Activated T-helper 17 cell treated with anti-CD3 and anti-CD28 coated beads, Interleukin-2, amount 50 U/mL, for 72 hours (primary cell): ENCODE data around the gene MYL2. TPM values are rescaled to one million over a fixed set of nuclear protein-coding genes. Genes with fewer than 3 reads are reported as not detected.
"Not testable (repeated sequence)": the region's sequence is repeated elsewhere in the genome, so short reads cannot be mapped to it uniquely, and the experiment has no call there.

Experiments used
- ATAC-seq: fragments of 150-1000 bp; cut with Tn5 transposase; replicated peaks from 2 replicates; pipeline ENCODE4 v1.10.0; 2021; ENCODE audit warnings: mild to moderate bottlenecking, moderate library complexity
- H3K27ac Mint-ChIP-seq: one replicate; pipeline ENCODE4 v1.8.0; 2022; ENCODE audit warnings: mixed read lengths
- H3K27me3 Mint-ChIP-seq: one replicate; pipeline ENCODE4 v1.8.0; 2022; ENCODE audit warnings: mixed read lengths
- H3K36me3 Mint-ChIP-seq: one replicate; pipeline ENCODE4 v1.8.0; 2022; ENCODE audit warnings: low read depth, mild to moderate bottlenecking, mixed read lengths
- H3K4me1 Mint-ChIP-seq: one replicate; pipeline ENCODE4 v1.8.0; 2022; ENCODE audit warnings: mixed read lengths
- H3K4me3 Mint-ChIP-seq: one replicate; pipeline ENCODE4 v1.8.0; 2022; ENCODE audit warnings: mild to moderate bottlenecking, mixed read lengths
- H3K9me3 Mint-ChIP-seq: one replicate; pipeline ENCODE4 v1.8.0; 2022; ENCODE audit warnings: mixed read lengths
- total RNA-seq, 2 donors: library from RNA; stranded (reverse); gene quantifications; one replicate each; pipeline ENCODE4 v1.2.3, GENCODE V29; 2022

MYL2 gene, protein sequence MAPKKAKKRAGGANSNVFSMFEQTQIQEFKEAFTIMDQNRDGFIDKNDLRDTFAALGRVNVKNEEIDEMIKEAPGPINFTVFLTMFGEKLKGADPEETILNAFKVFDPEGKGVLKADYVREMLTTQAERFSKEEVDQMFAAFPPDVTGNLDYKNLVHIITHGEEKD
- total RNA-seq: not detected

DNA sequence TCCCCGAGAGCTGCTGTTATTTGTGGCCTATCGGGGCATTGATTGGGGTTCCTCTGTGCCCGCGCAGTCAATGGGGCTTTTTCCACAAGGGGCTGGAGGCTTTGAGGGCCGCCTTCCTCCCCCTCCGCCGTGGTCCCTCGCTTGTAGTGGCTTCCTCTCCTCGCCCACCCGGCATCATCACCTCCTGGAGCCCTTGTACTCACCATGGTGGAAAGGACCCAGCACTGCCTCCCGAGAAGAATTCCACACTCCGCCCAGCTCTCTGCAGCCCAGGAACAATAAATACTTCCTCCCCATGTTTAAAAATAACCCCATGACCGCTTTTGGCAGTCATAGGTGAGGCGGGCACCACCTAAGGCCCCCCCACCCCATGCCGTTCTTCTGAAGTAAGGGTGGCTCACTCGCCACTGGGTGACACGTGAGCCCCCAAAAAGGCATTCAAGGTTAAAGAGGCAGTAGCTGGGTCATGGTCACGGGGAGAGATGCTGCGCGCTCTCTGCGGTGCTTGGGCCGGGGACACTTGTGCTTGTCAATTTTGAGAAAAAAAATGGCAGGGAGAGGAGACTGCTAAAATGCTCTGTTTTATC, at the start of gene MYL2:
MYL2 (minus strand) TSS at position 256 of the 587 bp plus-strand sequence; CDS start at position 206, 50 bp downstream.
- Mint-ChIP-seq H3K4me3 (no peak within 1 kb of the TSS), H3K27ac (no peak within 1 kb of the TSS), H3K9me3 (no peaks in the 10 kb centered on the region), H3K27me3 (peaks cover 17% of the 10 kb centered on the region), H3K36me3 (no peaks in the 10 kb centered on the region), H3K4me1 (no peaks in the 10 kb centered on the region)
- ATAC-seq: no peak

DNA sequence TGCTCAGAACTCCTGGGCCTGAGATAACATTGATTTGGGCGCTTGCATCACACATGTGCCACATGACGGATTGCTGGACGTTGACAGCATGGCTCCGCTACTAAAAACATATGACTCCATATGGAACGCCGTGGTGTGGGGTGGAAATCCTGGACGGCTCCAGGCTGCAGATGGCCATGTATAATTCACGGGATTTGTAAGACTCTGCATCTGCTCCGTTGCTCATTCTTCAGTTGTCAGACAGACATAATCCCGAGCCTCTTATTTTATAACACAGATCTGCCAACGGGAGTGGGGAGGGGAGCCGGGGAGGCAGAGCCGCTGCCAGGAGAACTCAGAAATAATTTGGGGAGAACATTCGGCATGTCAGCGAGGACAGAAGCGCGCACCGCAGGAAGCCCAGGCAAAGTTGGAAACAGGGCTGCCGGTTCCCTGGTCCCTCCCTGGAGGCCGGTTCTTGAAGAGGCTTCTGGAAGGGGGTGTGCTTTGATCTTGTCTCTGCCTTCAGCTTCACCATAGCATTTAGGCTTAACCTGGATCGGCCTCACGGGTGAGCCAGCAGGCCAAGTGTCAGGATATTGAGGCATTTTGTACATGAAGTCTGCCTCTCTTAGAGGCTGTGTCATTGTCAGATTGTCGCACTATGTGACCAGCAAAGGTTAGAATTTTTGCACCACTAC, 45.8 kb upstream of the MYL2 start:
- ATAC-seq: no peak

DNA sequence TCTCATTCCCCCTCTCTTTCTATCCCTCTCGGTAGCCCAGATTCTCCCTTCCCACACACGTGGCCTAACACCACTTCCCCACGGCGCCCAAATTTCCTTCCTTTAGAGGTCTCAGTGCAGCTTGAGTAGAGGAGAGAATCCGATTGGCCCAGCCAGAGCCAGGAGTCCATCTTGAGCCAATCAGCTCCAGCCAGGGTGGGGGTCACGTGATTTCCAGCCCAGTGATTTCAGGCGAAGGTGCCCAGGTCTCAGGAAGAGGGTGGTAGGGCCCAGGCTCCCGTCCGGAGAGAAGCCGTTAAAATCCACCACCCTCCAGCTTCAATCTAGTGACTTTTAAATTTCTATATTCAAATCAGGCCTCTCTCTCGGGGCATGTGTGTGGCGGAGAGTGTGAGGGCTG, 45.2 kb upstream of the MYL2 start:
- Mint-ChIP-seq H3K36me3 (no peaks in the 10 kb centered on the region), H3K27me3 (peaks cover 25% of the 10 kb centered on the region), H3K4me1 (no peaks in the 10 kb centered on the region), H3K9me3 (no peaks in the 10 kb centered on the region), H3K27ac (no peak overlapping the region), H3K4me3 (no peak overlapping the region)
- no peak for ATAC-seq

More for the DNA sequence above, 45.8 kb upstream of the MYL2 start:
- H3K4me3 Mint-ChIP-seq: no peak overlapping the region
- no peaks in the 10 kb centered on the region for H3K4me1 Mint-ChIP-seq
- no peak overlapping the region for H3K27ac Mint-ChIP-seq
- H3K36me3 Mint-ChIP-seq: no peaks in the 10 kb centered on the region
- H3K9me3 Mint-ChIP-seq: peaks cover under 1% of the 10 kb centered on the region
- peaks cover 20% of the 10 kb centered on the region for H3K27me3 Mint-ChIP-seq

DNA sequence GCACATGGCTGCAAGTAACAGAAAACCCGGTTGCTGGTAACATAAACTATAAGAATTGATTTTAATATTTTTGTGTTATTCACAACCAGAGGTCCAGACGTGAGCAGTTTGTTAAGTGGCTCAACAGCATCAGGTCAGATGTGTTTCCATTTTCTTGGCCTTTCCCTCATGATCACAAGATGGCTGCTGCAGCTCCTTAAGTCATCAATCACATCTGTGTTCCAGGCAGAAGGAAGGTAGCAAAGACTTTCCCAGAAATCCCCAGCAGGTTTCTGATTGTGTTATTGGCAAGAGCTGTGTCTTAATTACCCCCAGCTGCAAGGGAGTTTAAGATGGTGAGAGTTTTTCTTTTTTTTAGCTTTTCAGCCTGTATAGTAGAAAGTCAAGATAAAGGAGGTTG, 40.4 kb upstream of the MYL2 start:
- H3K4me1 Mint-ChIP-seq: no peaks in the 10 kb centered on the region
- H3K36me3 Mint-ChIP-seq: no peaks in the 10 kb centered on the region
- H3K4me3 Mint-ChIP-seq: no peak overlapping the region
- no peak for ATAC-seq
- H3K9me3 Mint-ChIP-seq: no peaks in the 10 kb centered on the region
- peaks cover 17% of the 10 kb centered on the region for H3K27me3 Mint-ChIP-seq
- no peak overlapping the region for H3K27ac Mint-ChIP-seq

DNA sequence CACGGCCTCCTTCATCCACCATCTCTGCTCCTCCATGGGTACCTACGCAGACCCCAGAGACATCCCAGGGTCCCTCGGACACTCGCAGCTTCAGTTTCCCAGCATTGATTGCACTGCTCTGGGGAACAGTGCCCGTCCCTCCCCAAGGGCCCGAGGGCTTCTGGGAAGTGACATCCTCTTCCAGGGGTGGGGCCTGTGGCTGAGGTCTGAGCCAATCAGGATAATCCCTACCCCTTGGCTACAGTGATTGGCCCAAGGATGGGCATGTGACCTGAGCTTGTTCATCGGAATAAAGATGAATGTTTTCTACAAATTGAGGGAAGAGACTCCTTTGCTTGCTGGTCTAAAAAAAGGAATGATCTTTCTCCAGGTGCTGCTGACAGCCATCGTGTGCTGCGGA, 37.3 kb upstream of the MYL2 start:
- Mint-ChIP-seq H3K4me3 (no peak overlapping the region), H3K36me3 (no peaks in the 10 kb centered on the region), H3K27ac (no peak overlapping the region), H3K27me3 (peaks cover 22% of the 10 kb centered on the region), H3K4me1 (no peaks in the 10 kb centered on the region), H3K9me3 (no peaks in the 10 kb centered on the region)
- ATAC-seq: no peak

DNA sequence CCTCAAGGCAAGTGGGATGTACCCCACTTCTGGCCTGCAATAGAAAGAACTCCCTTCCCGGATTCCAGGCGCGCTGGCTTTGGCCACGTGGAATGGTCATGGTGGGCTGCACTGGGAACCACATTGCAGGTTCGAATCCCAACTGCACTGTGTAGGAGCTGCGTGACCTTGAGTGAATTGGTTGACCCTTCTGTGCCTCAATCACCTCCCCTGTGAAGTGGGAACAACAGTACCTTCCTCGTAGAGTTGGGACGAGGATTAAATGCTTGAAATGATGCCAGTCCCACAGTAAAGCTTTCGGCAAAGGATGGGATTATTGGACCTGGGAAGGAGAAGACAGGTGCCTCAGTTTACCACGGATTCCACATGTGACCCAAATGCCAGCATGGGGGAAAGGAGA, 36.8 kb upstream of the MYL2 start:
- H3K9me3 Mint-ChIP-seq: no peaks in the 10 kb centered on the region
- H3K4me1 Mint-ChIP-seq: no peaks in the 10 kb centered on the region
- no peaks in the 10 kb centered on the region for H3K36me3 Mint-ChIP-seq
- no peak for ATAC-seq
- H3K27ac Mint-ChIP-seq: no peak overlapping the region
- no peak overlapping the region for H3K4me3 Mint-ChIP-seq
- H3K27me3 Mint-ChIP-seq: peaks cover 20% of the 10 kb centered on the region

DNA sequence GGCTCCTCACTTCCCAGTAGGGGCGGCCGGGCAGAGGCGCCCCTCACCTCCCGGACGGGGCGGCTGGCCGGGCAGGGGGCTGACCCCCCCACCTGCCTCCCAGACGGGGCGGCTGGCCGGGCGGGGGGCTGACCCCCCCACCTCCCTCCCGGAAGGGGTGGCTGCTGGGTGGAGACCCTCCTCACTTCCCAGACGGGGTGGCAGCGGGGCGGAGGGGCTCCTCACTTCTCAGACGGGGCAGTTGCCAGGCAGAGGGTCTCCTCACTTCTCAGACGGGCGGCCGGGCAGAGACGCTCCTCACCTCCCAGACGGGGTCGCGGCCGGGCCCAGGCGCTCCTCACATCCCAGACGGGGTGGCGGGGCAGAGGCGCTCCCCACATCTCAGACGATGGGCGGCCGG, 30.5 kb upstream of the MYL2 start:
- H3K27ac Mint-ChIP-seq, H3K36me3 Mint-ChIP-seq, H3K9me3 Mint-ChIP-seq, H3K4me3 Mint-ChIP-seq, H3K4me1 Mint-ChIP-seq, ATAC-seq: not testable (repeated sequence)
- peaks cover 13% of the 10 kb centered on the region for H3K27me3 Mint-ChIP-seq

DNA sequence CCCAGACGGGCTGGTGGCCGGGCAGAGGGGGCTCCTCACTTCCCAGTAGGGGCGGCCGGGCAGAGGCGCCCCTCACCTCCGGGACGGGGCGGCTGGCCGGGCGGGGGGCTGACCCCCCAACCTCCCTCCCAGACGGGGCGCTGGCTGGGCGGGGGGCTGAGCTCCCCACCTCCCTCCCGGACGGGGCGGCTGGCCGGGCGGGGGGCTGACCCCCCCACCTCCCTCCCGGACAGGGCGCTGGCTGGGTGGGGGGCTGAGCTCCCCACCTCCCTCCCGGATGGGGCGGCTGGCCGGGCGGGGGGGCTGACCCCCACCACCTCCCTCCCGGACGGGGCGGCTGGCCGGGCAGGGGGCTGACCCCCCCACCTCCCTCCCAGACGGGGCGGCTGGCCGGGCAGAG, 30.1 kb upstream of the MYL2 start:
- H3K27me3 Mint-ChIP-seq: peaks cover 13% of the 10 kb centered on the region
- H3K27ac Mint-ChIP-seq: not testable (repeated sequence)

DNA sequence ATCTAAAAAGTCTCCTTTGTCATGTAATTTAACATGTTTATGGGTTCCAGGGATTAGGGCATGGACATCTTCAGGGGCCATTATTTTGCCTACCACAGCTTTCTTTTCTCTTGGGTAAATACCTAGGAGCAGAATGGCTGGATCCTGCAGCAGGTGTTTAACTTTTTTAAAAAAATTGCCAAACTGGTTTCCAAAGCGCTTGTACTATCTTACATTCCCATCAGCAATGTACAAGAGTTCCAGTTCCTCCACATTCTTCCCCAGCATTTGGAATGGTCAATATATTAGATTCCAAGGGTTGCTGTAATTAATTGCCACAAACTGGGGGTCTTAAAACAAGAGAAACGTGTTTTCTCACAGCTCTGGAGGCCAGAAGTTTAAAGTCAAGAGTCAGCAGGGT, 27.7 kb upstream of the MYL2 start:
- Mint-ChIP-seq H3K27ac (no peak overlapping the region), H3K27me3 (peaks cover 16% of the 10 kb centered on the region), H3K4me3 (no peak overlapping the region), H3K9me3 (peaks cover 4% of the 10 kb centered on the region), H3K4me1 (no peaks in the 10 kb centered on the region), H3K36me3 (no peaks in the 10 kb centered on the region)
- no peak for ATAC-seq

More for the DNA sequence above, 30.1 kb upstream of the MYL2 start:
- not testable (repeated sequence) for H3K36me3 Mint-ChIP-seq, ATAC-seq, H3K4me1 Mint-ChIP-seq, H3K4me3 Mint-ChIP-seq, H3K9me3 Mint-ChIP-seq

DNA sequence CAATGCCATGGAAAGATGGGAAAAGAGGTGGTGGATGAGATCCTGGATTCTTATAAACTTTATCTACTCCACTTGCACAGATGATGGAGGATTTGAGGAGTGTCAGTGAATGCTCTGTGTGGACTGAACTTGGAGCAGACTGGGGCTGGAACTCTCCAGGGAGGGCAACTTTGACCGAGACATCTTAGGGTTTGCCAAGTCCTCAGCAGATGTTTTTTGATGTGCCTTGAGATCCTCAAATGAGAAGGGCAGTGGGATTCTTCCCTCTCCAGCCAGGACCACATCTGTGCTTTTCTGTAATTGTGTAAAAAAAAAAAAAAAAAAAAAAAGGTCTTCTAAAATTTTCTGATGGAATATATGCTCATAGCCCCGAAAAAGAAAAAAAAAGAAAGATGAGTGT, 23.0 kb upstream of the MYL2 start:
- Mint-ChIP-seq H3K4me1 (no peaks in the 10 kb centered on the region), H3K4me3 (no peak overlapping the region), H3K27ac (no peak overlapping the region), H3K36me3 (no peaks in the 10 kb centered on the region), H3K9me3 (peaks cover 4% of the 10 kb centered on the region), H3K27me3 (peaks cover 14% of the 10 kb centered on the region)
- no peak for ATAC-seq

DNA sequence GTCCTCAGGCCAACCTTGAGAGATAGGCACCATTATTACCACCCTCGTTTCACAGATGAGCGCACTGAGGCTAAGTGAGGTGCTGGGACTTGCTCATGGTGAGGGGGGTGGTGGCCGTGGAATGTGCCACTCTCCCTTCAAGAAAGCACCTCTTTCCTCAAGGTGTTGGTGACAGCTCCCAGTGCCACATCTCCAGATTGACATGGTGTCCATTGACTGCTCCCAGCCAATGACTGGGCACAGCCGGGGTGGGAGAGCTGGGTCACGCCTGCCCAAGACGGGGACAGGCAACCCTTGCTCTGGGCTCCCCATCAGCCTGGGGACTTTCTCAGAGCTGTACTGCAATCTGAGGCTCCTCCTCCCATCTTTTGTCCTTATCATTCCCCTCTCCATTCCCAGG, 21.0 kb upstream of the MYL2 start:
- Mint-ChIP-seq H3K27me3 (peaks cover 23% of the 10 kb centered on the region), H3K4me3 (no peak overlapping the region), H3K36me3 (no peaks in the 10 kb centered on the region), H3K27ac (no peak overlapping the region), H3K9me3 (peaks cover 4% of the 10 kb centered on the region), H3K4me1 (peaks cover 4% of the 10 kb centered on the region)
- no peak for ATAC-seq

DNA sequence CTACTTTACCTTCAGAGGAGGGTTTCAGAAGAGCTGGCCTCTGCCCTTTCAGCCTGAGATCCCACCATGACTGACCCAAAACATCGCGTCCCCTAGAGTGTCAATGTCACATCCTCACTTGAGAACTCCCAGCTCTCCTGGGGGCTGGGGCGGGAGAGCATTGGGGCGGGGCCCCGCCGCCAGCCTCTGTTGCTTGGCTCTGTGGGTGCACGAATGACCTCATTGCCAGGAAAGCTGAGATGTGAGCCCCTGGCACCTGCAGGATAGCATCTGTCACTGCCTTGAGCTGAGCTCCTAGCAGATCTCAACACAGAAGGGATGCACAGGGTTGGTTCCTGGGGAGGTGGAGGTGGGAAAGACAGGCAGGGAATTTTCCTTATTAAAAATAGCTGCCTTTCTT, 20.6 kb upstream of the MYL2 start:
- no peak overlapping the region for H3K4me3 Mint-ChIP-seq
- no peak overlapping the region for H3K27ac Mint-ChIP-seq
- no peaks in the 10 kb centered on the region for H3K36me3 Mint-ChIP-seq
- ATAC-seq: no peak
- H3K27me3 Mint-ChIP-seq: peaks cover 24% of the 10 kb centered on the region
- H3K9me3 Mint-ChIP-seq: peaks cover 4% of the 10 kb centered on the region
- peaks cover 4% of the 10 kb centered on the region for H3K4me1 Mint-ChIP-seq

DNA sequence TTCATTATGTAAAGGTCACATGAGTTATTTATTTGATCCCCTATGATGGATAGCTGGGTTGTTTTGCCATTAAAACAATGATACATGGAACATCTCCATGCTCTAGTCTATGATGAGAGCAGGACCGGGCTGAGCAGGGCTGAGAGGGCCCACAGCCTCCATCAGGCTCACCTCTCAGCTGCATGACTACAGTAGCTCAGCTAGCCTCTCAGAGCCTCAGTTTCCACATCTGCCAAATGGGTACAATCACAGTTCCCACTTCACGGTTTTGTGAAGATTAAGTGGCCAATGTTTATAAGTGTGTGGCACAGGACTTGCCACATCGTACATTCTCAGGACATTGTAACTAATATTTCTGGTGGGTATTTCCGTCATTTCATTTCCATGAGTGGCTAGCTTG, 19.9 kb upstream of the MYL2 start:
- H3K27ac Mint-ChIP-seq: no peak overlapping the region
- peaks cover 4% of the 10 kb centered on the region for H3K4me1 Mint-ChIP-seq
- ATAC-seq: no peak
- peaks cover 4% of the 10 kb centered on the region for H3K9me3 Mint-ChIP-seq
- H3K36me3 Mint-ChIP-seq: no peaks in the 10 kb centered on the region
- peaks cover 24% of the 10 kb centered on the region for H3K27me3 Mint-ChIP-seq
- no peak overlapping the region for H3K4me3 Mint-ChIP-seq

DNA sequence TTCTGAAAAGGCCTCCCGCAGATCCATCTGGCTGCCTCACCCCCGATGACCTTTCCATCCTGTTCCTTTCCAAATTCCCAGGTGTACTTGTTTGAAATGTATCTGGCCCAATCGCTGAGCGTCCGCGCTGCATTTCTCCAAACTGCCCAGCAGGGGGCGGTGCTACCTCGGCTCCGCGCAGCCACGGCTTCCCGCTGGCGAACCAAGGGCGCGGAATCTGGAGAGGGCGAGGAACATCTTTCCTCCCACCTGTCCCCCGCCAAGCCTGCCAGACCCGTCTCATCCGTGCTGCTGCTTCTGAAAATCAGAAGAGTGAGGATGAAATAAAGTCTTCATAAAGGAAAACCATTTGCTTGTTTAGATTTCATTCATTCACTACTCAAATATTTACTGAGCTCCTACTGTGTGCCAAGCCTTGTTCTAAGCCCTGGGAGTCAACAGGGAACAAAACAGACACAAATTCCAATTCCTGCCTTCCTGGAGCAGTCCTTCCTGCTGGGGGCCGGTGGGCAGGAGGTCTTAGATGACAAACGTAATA, 16.8 kb upstream of the MYL2 start:
- no peak overlapping the region for H3K4me3 Mint-ChIP-seq
- H3K27me3 Mint-ChIP-seq: peaks cover 20% of the 10 kb centered on the region
- H3K27ac Mint-ChIP-seq: no peak overlapping the region
- H3K9me3 Mint-ChIP-seq: no peaks in the 10 kb centered on the region
- ATAC-seq: peak; percentile 47
- peaks cover 4% of the 10 kb centered on the region for H3K4me1 Mint-ChIP-seq
- no peaks in the 10 kb centered on the region for H3K36me3 Mint-ChIP-seq
